IMR-90 (cell line): ENCODE data around the gene CACNA2D4. TPM values are rescaled to one million over a fixed set of nuclear protein-coding genes. Genes with fewer than 3 reads are reported as not detected.

Experiments
- ATAC-seq: fragments of 200-7000 bp; cut with Tn5 transposase; 2 replicates; pipeline ENCODE4 v1.9.1; 2020; ENCODE audit warnings: low read depth, mild to moderate bottlenecking, moderate library complexity
- BruUV-seq: library from RNA; stranded (reverse); fragments of 400-500 nt; replicated peaks from 2 replicates; lab custom pipeline; 2021; lab: Mats Ljungman, UMichigan
- CTCF ChIA-PET: fragments of 300-600 bp; formaldehyde crosslinking; extraction: SDS; loops from one replicate; lab custom pipeline; 2021; ENCODE audit warnings: antibody characterized with exemption; lab: Yijun Ruan, JAX
- POLR2A ChIA-PET: fragments of 300-600 bp; sonication (Branson Sonifier 250); formaldehyde crosslinking; loops from one replicate; lab custom pipeline; 2022; ENCODE audit warnings: antibody characterized with exemption; ENCODE audit not compliant: unreplicated experiment; lab: Charles Lee
- DNase-seq: peaks from one replicate; pipeline ENCODE4 v3.0.0; 2013
- H2AFZ ChIP-seq: replicated peaks from 2 replicates; pipeline ENCODE3; 2013; ENCODE audit warnings: low read length, mild to moderate bottlenecking; ENCODE audit not compliant: poor library complexity
- H2AK5ac ChIP-seq: 2 replicates; pipeline ENCODE4 v1.6.1; 2013; ENCODE audit warnings: low read depth, low read length, inconsistent platforms
- H2AK9ac ChIP-seq: replicated peaks from 2 replicates; pipeline ENCODE3; 2013; ENCODE audit warnings: mild to moderate bottlenecking, low read depth, low read length, moderate library complexity; ENCODE audit not compliant: poor library complexity
- H2BK120ac ChIP-seq: 2 replicates; pipeline ENCODE4 v1.6.1; 2013; ENCODE audit warnings: low read depth, low read length, inconsistent platforms
- H2BK15ac ChIP-seq: 3 replicates; pipeline ENCODE4 v1.6.1; 2013; ENCODE audit warnings: low read depth, low read length, inconsistent platforms
- H2BK20ac ChIP-seq: 2 replicates; pipeline ENCODE4 v1.6.1; 2013; ENCODE audit warnings: low read depth, mild to moderate bottlenecking, inconsistent platforms, low read length, moderate library complexity
- H2BK5ac ChIP-seq: 2 replicates; pipeline ENCODE4 v1.6.1; 2013; ENCODE audit warnings: mild to moderate bottlenecking, low read depth, low read length, inconsistent platforms; ENCODE audit not compliant: poor library complexity, severe bottlenecking
- H3K14ac ChIP-seq: replicated peaks from 2 replicates; pipeline ENCODE4 v1.6.1; 2013; ENCODE audit warnings: low read depth, low read length, inconsistent platforms
- H3K18ac ChIP-seq: 2 replicates; pipeline ENCODE4 v1.6.1; 2013; ENCODE audit warnings: low read depth, low read length, control low read depth
- H3K23ac ChIP-seq: 2 replicates; pipeline ENCODE4 v1.6.1; 2013; ENCODE audit warnings: low read depth, low read length, inconsistent platforms
- H3K27ac ChIP-seq: 2 replicates; pipeline ENCODE4 v1.5.1; 2013; ENCODE audit warnings: mild to moderate bottlenecking, control low read depth, low read length; ENCODE audit not compliant: insufficient read depth
- H3K27me3 ChIP-seq: 2 replicates; pipeline ENCODE4 v1.6.1; 2013; ENCODE audit warnings: low read length; ENCODE audit not compliant: control insufficient read depth, insufficient read depth
- H3K36me3 ChIP-seq: 2 replicates; pipeline ENCODE4 v1.6.1; 2013; ENCODE audit warnings: low read length, mixed read lengths; ENCODE audit not compliant: control insufficient read depth, insufficient read depth
- H3K4ac ChIP-seq: 2 replicates; pipeline ENCODE4 v1.6.1; 2013; ENCODE audit warnings: low read depth, low read length, inconsistent platforms
- H3K4me1 ChIP-seq: 2 replicates; pipeline ENCODE4 v1.6.1; 2013; ENCODE audit warnings: low read length, mixed read lengths; ENCODE audit not compliant: control insufficient read depth, insufficient read depth
- H3K4me2 ChIP-seq: 2 replicates; pipeline ENCODE4 v1.6.1; 2013; ENCODE audit warnings: low read depth, mild to moderate bottlenecking, control low read depth, low read length, moderate library complexity
- H3K4me3 ChIP-seq: 2 replicates; pipeline ENCODE4 v1.5.1; 2013; ENCODE audit warnings: low read depth, mild to moderate bottlenecking, control low read depth, low read length, moderate library complexity; ENCODE audit not compliant: insufficient read depth
- H3K56ac ChIP-seq: 2 replicates; pipeline ENCODE4 v1.6.1; 2013; ENCODE audit warnings: low read length, inconsistent platforms; ENCODE audit not compliant: insufficient read depth; ENCODE audit errors: extremely low read depth
- H3K79me1 ChIP-seq, 2 experiments: 2 replicates each; pipeline ENCODE4 v1.6.1; 2013; ENCODE audit warnings: low read length in 2 of 2, inconsistent platforms in 1 of 2, low read depth in 1 of 2
- H3K9ac ChIP-seq: 2 replicates; pipeline ENCODE4 v1.6.1; 2013; ENCODE audit warnings: low read depth, low read length, control low read depth
- H3K9me1 ChIP-seq: 2 replicates; pipeline ENCODE4 v1.6.1; 2013; ENCODE audit warnings: low read length, inconsistent platforms; ENCODE audit not compliant: insufficient read depth
- H3K9me3 ChIP-seq: 2 replicates; pipeline ENCODE4 v1.6.1; 2013; ENCODE audit warnings: low read length; ENCODE audit not compliant: control insufficient read depth, insufficient read depth
- H4K20me1 ChIP-seq: 2 replicates; pipeline ENCODE4 v1.6.1; 2013; ENCODE audit warnings: low read length, inconsistent platforms; ENCODE audit not compliant: insufficient read depth
- H4K5ac ChIP-seq: 2 replicates; pipeline ENCODE4 v1.6.1; 2013; ENCODE audit warnings: mild to moderate bottlenecking, low read depth, low read length, control low read depth
- H4K8ac ChIP-seq, 2 experiments: 2 replicates each; pipeline ENCODE4 v1.6.1; 2013; ENCODE audit warnings: low read depth in 2 of 2, low read length in 2 of 2, control low read depth in 1 of 2, inconsistent platforms in 1 of 2
- H4K91ac ChIP-seq: 2 replicates; pipeline ENCODE4 v1.6.1; 2013; ENCODE audit warnings: low read depth, low read length, inconsistent platforms; ENCODE audit not compliant: insufficient read depth
- BHLHE40 ChIP-seq: fragments of 150-350 bp; IDR thresholded peaks from 2 replicates; pipeline ENCODE4 v1.6.1; 2016; ENCODE audit warnings: mild to moderate bottlenecking, low read depth, low read length
- CEBPB ChIP-seq: IDR thresholded peaks from 2 replicates; pipeline ENCODE4 v1.6.1; 2012; ENCODE audit warnings: low read depth, low read length, improper control_type of control experiment
- CHD1 ChIP-seq: IDR thresholded peaks from 2 replicates; pipeline ENCODE4 v1.6.1; 2012; ENCODE audit warnings: low read depth, low read length, improper control_type of control experiment
- CTCF ChIP-seq: conservative IDR thresholded peaks from 2 replicates; pipeline ENCODE4 v1.5.1; 2012; ENCODE audit warnings: mild to moderate bottlenecking, low read depth, low read length, improper control_type of control experiment
- FOS ChIP-seq: fragments of 150-350 bp; IDR thresholded peaks from 2 replicates; pipeline ENCODE4 v1.6.1; 2016; ENCODE audit warnings: low read depth, low read length
- MAFK ChIP-seq: IDR thresholded peaks from 2 replicates; pipeline ENCODE4 v1.6.1; 2012; ENCODE audit warnings: low read depth, low read length, improper control_type of control experiment
- MAZ ChIP-seq: IDR thresholded peaks from 2 replicates; pipeline ENCODE4 v1.6.1; 2012; ENCODE audit warnings: low read depth, mild to moderate bottlenecking, low read length, improper control_type of control experiment, moderate library complexity, borderline replicate concordance
- NFE2L2 ChIP-seq: fragments of 150-350 bp; IDR thresholded peaks from 2 replicates; pipeline ENCODE4 v1.6.1; 2016; ENCODE audit warnings: low read depth, mild to moderate bottlenecking, low read length
- POLR2A ChIP-seq: IDR thresholded peaks from 2 replicates; pipeline ENCODE4 v1.6.1; 2012; ENCODE audit warnings: mild to moderate bottlenecking, low read depth, low read length
- RAD21 ChIP-seq: IDR thresholded peaks from 2 replicates; pipeline ENCODE4 v1.6.1; 2012; ENCODE audit warnings: low read length, improper control_type of control experiment
- RCOR1 ChIP-seq: IDR thresholded peaks from 2 replicates; pipeline ENCODE4 v1.6.1; 2012; ENCODE audit warnings: mild to moderate bottlenecking, low read length, improper control_type of control experiment; ENCODE audit not compliant: insufficient replicate concordance
- RFX5 ChIP-seq: IDR thresholded peaks from 2 replicates; pipeline ENCODE4 v1.8.0; 2012; ENCODE audit warnings: low read depth, mild to moderate bottlenecking, low read length, moderate library complexity
- SMC3 ChIP-seq: fragments of 150-350 bp; IDR thresholded peaks from 2 replicates; pipeline ENCODE4 v1.6.1; 2016; ENCODE audit warnings: low read depth, mild to moderate bottlenecking, antibody characterized with exemption, low read length, moderate library complexity
- WGBS, 2 experiments: methylation state at CpG; one replicate each; pipeline versions ENCODE4 v1.1.5 to v1.1.7; 2013; ENCODE audit warnings: missing lambda C conversion rate in 2 of 2; ENCODE audit not compliant: insufficient read length in 1 of 2; ENCODE audit errors: extremely low coverage in 2 of 2; 5-methylcytosine and 5-hydroxymethylcytosine counted together
- dilution Hi-C: fragments of 300-500 bp; cut with HindIII; formaldehyde crosslinking; loops from one replicate; pipeline ENCODE4 v1.14.3; 2018; ENCODE audit warnings: low sequenced_read_pairs; ENCODE audit not compliant: unreplicated experiment
- in situ Hi-C: fragments of 300-500 bp; cut with MboI; formaldehyde crosslinking; loops from 3 replicates; pipeline ENCODE4 v1.14.3; 2019; ENCODE audit warnings: low sequenced_read_pairs, inconsistent platforms, mixed read lengths
- intact Hi-C: fragments of 100-400 bp; cut with micrococcal nuclease; formaldehyde crosslinking; loops from 2 replicates; pipeline ENCODE4 v1.10.0; 2022
- polyA plus RNA-seq, 3 experiments: library from polyadenylated mRNA; depleted of rRNA; stranded (reverse); fragments of >200 nt; gene quantifications; 2 replicates each; pipeline ENCODE4 v1.2.3, GENCODE V29; 2012; ENCODE audit warnings: low replicate concordance in 1 of 3
- total RNA-seq: library from RNA; depleted of rRNA; stranded (reverse); fragments of >200 nt; gene quantifications from 2 replicates; pipeline ENCODE4 v1.2.3, GENCODE V29; 2012
- TF ChIP-seq, protein P1 (sequence below): fragments of 150-350 bp; IDR thresholded peaks from 2 replicates; pipeline ENCODE4 v1.6.1; 2016; ENCODE audit warnings: low read depth, mild to moderate bottlenecking, low read length, moderate library complexity, borderline replicate concordance
- TF ChIP-seq, protein P2 (sequence below): fragments of 150-350 bp; IDR thresholded peaks from 2 replicates; pipeline ENCODE4 v1.6.1; 2017; ENCODE audit warnings: mild to moderate bottlenecking, antibody characterized with exemption, low read length, low read depth

Gene CACNA2D4
- total and polyA plus RNA-seq, 2 of the 4 experiments (the other 2 are of a cell fraction): 0.18 to 0.22 TPM

DNA sequence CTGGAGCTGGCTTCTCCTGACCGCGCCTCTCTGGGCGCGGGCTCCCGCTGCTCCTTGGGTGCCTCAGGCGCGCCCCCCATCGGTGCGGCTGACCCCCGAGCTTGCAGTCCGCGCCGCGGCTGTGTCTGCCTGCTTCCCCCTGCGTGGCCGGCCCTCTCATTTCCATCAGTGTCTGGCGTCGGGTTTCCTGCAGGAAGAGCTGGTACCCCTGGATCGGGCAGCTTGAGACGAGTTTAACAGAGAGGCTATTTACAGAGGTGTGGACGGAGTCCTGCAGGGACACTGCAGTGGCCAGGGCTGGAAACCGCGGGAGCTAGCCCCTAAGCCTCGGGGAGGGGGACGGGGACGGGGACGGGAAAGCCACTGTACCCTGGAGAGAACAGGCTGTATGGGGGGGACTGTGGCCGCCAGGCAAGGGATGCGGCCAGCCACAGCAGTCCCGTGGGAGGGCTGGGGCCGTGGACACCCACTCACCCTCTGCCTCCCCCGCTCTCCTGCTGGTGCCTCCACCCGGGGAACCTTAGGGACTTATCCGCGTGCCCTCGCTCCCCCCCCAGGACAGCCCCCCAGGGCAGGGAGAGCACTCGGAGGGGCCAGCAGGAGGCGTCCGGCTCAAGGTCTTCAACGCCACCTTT lies 3.7 kb upstream of the CACNA2D4 start:
- H3K9ac ChIP-seq: no peak overlapping the region
- WGBS, 2 experiments: 55% methylated on average over 14 of the region's 40 CpGs; no CpG with 5 or more reads in 1 of the 2 experiments
- no peak overlapping the region for H4K8ac ChIP-seq
- no peak overlapping the region for H3K4ac ChIP-seq
- H3K79me1 ChIP-seq: no peaks in the 10 kb centered on the region
- no peaks in the 10 kb centered on the region for H3K9me1 ChIP-seq
- H3K4me3 ChIP-seq: no peak overlapping the region
- ChIA-PET POLR2A (no interaction called here), CTCF (no interaction called here)
- no peak overlapping the region for H3K23ac ChIP-seq
- no peak overlapping the region for H2BK15ac ChIP-seq
- no TSS peak for BruUV-seq
- no peak overlapping the region for H2BK20ac ChIP-seq
- H2BK120ac ChIP-seq: no peak overlapping the region
- no peak overlapping the region for H2AK5ac ChIP-seq
- H2BK5ac ChIP-seq: no peak overlapping the region
- H3K18ac ChIP-seq: no peak overlapping the region
- H3K4me1 ChIP-seq: no peaks in the 10 kb centered on the region
- H2AFZ ChIP-seq: no peak overlapping the region
- H4K91ac ChIP-seq: no peak overlapping the region
- no peak for DNase-seq
- H4K5ac ChIP-seq: no peak overlapping the region
- no peak overlapping the region for H2AK9ac ChIP-seq
- in situ Hi-C loops: no loop called here
- no peaks in the 10 kb centered on the region for H4K20me1 ChIP-seq
- H3K4me2 ChIP-seq: no peak overlapping the region
- no peaks in the 10 kb centered on the region for H3K36me3 ChIP-seq
- dilution Hi-C loops: no loop called here
- H3K27ac ChIP-seq: no peak overlapping the region
- no peaks in the 10 kb centered on the region; the same call in 1 of the 2 replicates for H3K9me3 ChIP-seq
- intact Hi-C loops: no loop called here
- TF ChIP-seq CTCF (no peak), MAFK (no peak), RCOR1 (no peak), POLR2A (no peak), CEBPB (no peak), NFE2L2 (no peak), CHD1 (no peak), BHLHE40 (no peak), MAZ (no peak), SMC3 (no peak), RAD21 (no peak), FOS (no peak), RFX5 (no peak)
- TF ChIP-seq, protein P1, sequence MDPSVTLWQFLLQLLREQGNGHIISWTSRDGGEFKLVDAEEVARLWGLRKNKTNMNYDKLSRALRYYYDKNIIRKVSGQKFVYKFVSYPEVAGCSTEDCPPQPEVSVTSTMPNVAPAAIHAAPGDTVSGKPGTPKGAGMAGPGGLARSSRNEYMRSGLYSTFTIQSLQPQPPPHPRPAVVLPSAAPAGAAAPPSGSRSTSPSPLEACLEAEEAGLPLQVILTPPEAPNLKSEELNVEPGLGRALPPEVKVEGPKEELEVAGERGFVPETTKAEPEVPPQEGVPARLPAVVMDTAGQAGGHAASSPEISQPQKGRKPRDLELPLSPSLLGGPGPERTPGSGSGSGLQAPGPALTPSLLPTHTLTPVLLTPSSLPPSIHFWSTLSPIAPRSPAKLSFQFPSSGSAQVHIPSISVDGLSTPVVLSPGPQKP: no peak
- TF ChIP-seq, protein P2, sequence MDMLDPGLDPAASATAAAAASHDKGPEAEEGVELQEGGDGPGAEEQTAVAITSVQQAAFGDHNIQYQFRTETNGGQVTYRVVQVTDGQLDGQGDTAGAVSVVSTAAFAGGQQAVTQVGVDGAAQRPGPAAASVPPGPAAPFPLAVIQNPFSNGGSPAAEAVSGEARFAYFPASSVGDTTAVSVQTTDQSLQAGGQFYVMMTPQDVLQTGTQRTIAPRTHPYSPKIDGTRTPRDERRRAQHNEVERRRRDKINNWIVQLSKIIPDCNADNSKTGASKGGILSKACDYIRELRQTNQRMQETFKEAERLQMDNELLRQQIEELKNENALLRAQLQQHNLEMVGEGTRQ: no peak
- ATAC-seq: no peak
- no peak overlapping the region for H3K14ac ChIP-seq
- no peak overlapping the region for H3K56ac ChIP-seq
- H3K27me3 ChIP-seq: peaks cover 69% of the 10 kb centered on the region
